22Rv1 (cell line): Measurements from ENCODE around the gene UIMC1.

Source experiments
- ZFX ChIP-seq: fragments of 450-650 bp; IDR thresholded peaks from 2 replicates; pipeline ENCODE4 v1.6.1; 2017; ENCODE audit warnings: antibody characterized with exemption, borderline replicate concordance
- TF ChIP-seq, protein P1 (sequence below): fragments of 450-650 bp; IDR thresholded peaks from 2 replicates; pipeline ENCODE4 v1.5.1; 2017; ENCODE audit warnings: mild to moderate bottlenecking

DNA sequence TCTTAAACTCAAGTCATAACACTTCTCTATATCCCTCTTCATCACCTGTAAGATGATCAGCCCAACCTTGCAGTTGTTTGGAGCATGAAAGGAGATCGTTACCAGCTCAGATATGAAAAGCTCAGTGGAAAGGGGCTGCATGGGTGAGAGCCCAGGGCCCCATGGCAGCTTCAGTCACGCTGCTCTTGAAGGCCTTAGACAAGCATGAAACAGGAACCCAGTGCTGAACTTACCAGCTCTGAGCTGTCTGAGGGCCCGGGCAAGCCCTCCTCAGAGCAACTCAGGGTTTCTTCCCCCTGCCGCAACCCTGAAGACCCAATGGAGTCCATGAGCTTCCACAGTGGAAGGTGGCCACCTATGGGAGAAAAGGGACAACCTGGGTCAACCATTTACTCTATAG is 110.7 kb downstream of the UIMC1 start:
- TF ChIP-seq, protein P1, sequence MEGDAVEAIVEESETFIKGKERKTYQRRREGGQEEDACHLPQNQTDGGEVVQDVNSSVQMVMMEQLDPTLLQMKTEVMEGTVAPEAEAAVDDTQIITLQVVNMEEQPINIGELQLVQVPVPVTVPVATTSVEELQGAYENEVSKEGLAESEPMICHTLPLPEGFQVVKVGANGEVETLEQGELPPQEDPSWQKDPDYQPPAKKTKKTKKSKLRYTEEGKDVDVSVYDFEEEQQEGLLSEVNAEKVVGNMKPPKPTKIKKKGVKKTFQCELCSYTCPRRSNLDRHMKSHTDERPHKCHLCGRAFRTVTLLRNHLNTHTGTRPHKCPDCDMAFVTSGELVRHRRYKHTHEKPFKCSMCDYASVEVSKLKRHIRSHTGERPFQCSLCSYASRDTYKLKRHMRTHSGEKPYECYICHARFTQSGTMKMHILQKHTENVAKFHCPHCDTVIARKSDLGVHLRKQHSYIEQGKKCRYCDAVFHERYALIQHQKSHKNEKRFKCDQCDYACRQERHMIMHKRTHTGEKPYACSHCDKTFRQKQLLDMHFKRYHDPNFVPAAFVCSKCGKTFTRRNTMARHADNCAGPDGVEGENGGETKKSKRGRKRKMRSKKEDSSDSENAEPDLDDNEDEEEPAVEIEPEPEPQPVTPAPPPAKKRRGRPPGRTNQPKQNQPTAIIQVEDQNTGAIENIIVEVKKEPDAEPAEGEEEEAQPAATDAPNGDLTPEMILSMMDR, result no peak
- no peak for TF ChIP-seq ZFX
